NCI-H1092 treated with DMSO at 0.1 percent for 48 hours (cell line): Measurements from ENCODE around the gene ATAD3C.
A peak's percentile ranks its signal among the peaks of the same experiment; 100 is the strongest.
"Not testable (repeated sequence)": the region's sequence is repeated elsewhere in the genome, so short reads cannot be mapped to it uniquely, and the experiment has no call there.

Experiments used
- DNase-seq: peaks from one replicate; lab custom pipeline; 2025; lab: John Stamatoyannopoulos, UW

Gene ATAD3C

GRCh38 chr1:1449099-1449739 is at the start of gene ATAD3C:
ATAD3C (plus strand) TSS chr1:1449689; CDS start chr1:1450684, 995 bp downstream.
- no peak for DNase-seq

GRCh38 chr1:1399872-1400575 is 49.5 kb upstream of the ATAD3C start:
- no peak for DNase-seq

GRCh38 chr1:1400576-1401456 is 48.7 kb upstream of the ATAD3C start:
- no peak for DNase-seq

GRCh38 chr1:1401457-1402010 is 48.0 kb upstream of the ATAD3C start:
- DNase-seq = no peak

- DNase-seq = no peak
Measured at GRCh38 chr1:1402072-1402900, 47.2 kb upstream of the ATAD3C start.

GRCh38 chr1:1402901-1403392 is 46.5 kb upstream of the ATAD3C start:
- not testable (repeated sequence) for DNase-seq

GRCh38 chr1:1403653-1404052 is 45.8 kb upstream of the ATAD3C start:
- no peak for DNase-seq

- no peak for DNase-seq
Measured at GRCh38 chr1:1406101-1406820, 43.2 kb upstream of the ATAD3C start.

GRCh38 chr1:1406821-1407635 is 42.5 kb upstream of the ATAD3C start, which contains the start of gene MRPL20:
MRPL20 (minus strand) TSS chr1:1407293; CDS start chr1:1407217, 76 bp downstream.
- peak; percentile 71 for DNase-seq

GRCh38 chr1:1407636-1408318 is 41.7 kb upstream of the ATAD3C start:
- no peak for DNase-seq

GRCh38 chr1:1410238-1410637 is 39.3 kb upstream of the ATAD3C start:
- not testable (repeated sequence) for DNase-seq

GRCh38 chr1:1411626-1412025 is 37.9 kb upstream of the ATAD3C start:
- DNase-seq = no peak

- not testable (repeated sequence) for DNase-seq
Measured at GRCh38 chr1:1412311-1412902, 37.1 kb upstream of the ATAD3C start.

- no peak for DNase-seq
Measured at GRCh38 chr1:1415751-1416150, 33.7 kb upstream of the ATAD3C start.

GRCh38 chr1:1417396-1417795 is 32.1 kb upstream of the ATAD3C start:
- not testable (repeated sequence) for DNase-seq

GRCh38 chr1:1417825-1418463 is 31.5 kb upstream of the ATAD3C start:
- DNase-seq = not testable (repeated sequence)

GRCh38 chr1:1418464-1419362 is 30.8 kb upstream of the ATAD3C start:
- no peak for DNase-seq
